NK-92 (cell line): ENCODE data around the gene TEDC2.
A peak's percentile ranks its signal among the peaks of the same experiment; 100 is the strongest.

Experiments used
- DNase-seq: peaks from one replicate; lab custom pipeline; 2025; ENCODE audit not compliant: unreplicated experiment; lab: John Stamatoyannopoulos, UW

The TEDC2 gene

GRCh38 chr16:2508722-2509400 is 49.0 kb downstream of the TEDC2 start:
- DNase-seq = no peak

- no peak for DNase-seq
Observed at GRCh38 chr16:2511128-2511800, 51.4 kb downstream of the TEDC2 start.

- no peak for DNase-seq
Observed at GRCh38 chr16:2511996-2512734, 52.3 kb downstream of the TEDC2 start.

GRCh38 chr16:2512735-2513404 is 53.0 kb downstream of the TEDC2 start:
- no peak for DNase-seq

- peak; percentile 55 for DNase-seq
Observed at GRCh38 chr16:2513405-2514332, 53.8 kb downstream of the TEDC2 start, which contains the start of gene ATP6V0C. Gene ATP6V0C, plus strand, starts transcription at chr16:2513952. Its CDS starts 152 bp downstream, at chr16:2514104.
